K562 (cell line): ENCODE measurements around the gene IGF1R. TPM values are rescaled to one million over a fixed set of nuclear protein-coding genes. Genes with fewer than 3 reads are reported as not detected.

Source experiments
- ATAC-seq: fragments of 200-7000 bp; cut with Tn5 transposase; 3 replicates; pipeline ENCODE4 v1.9.1; 2020; ENCODE audit warnings: moderate library complexity
- BruUV-seq: library from RNA; stranded (reverse); fragments of 400-500 nt; replicated peaks from 2 replicates; lab custom pipeline; 2021; lab: Mats Ljungman, UMichigan
- CTCF ChIA-PET: fragments of 300-600 bp; formaldehyde crosslinking; extraction: SDS; loops from one replicate; lab custom pipeline; 2021; ENCODE audit warnings: low intra/inter-chr PET ratio; lab: Yijun Ruan, JAX
- POLR2A ChIA-PET: fragments of 300-600, 350-650 bp; sonication (Branson Sonifier 250); formaldehyde crosslinking; extraction: SDS; loops from one replicate; lab custom pipeline; 2021; ENCODE audit warnings: antibody characterized with exemption, inconsistent platforms; lab: Yijun Ruan, JAX
- DNase-seq, 4 experiments: peaks; one replicate each; pipeline versions ENCODE4 v3.0.0 to v3.0.0-alpha.2; 2011 to 2018; ENCODE audit warnings: low spot score in 3 of 4, mixed read lengths in 3 of 4; ENCODE audit errors: extremely low read depth in 1 of 4
- FAIRE-seq: peaks from 2 replicates; lab custom pipeline; 2011; peaks lifted over from hg19 to GRCh38; lab: Jason Lieb, UNC
- H2AFZ ChIP-seq: 2 replicates; pipeline ENCODE4 v1.6.0; 2011; ENCODE audit warnings: low read depth, low read length, control low read depth, inconsistent platforms
- H3K27ac ChIP-seq: fragments of 200-600 bp; 3 replicates; pipeline ENCODE4 v1.8.0; 2011; ENCODE audit warnings: low read depth, mild to moderate bottlenecking, control low read depth, inconsistent platforms, low read length, moderate library complexity, mixed read lengths; ENCODE audit errors: extremely low read depth
- H3K27me3 ChIP-seq, 2 experiments: fragments of 300-600 bp in 1 of 2; 2 replicates in 1 of 2; 3 replicates in 1 of 2; pipeline versions ENCODE4 v1.6.0 to v1.8.0; 2011; ENCODE audit warnings: inconsistent platforms in 2 of 2, low read length in 2 of 2, mild to moderate bottlenecking in 1 of 2, mixed read lengths in 1 of 2, moderate library complexity in 1 of 2; ENCODE audit not compliant: control insufficient read depth in 2 of 2, insufficient read depth in 2 of 2
- H3K36me3 ChIP-seq: fragments of 300-600 bp; 3 replicates; pipeline ENCODE4 v1.8.0; 2011; ENCODE audit warnings: mild to moderate bottlenecking, low read length, inconsistent platforms; ENCODE audit not compliant: control insufficient read depth, insufficient read depth
- H3K4me1 ChIP-seq, 2 experiments: fragments of 200-600 bp in 1 of 2; replicated peaks in 1 of 2; 2 replicates in 1 of 2; 3 replicates in 1 of 2; pipeline versions ENCODE4 v1.5.1 to v1.8.0; 2011; ENCODE audit warnings: inconsistent platforms in 2 of 2, low read length in 2 of 2, mild to moderate bottlenecking in 1 of 2, mixed read lengths in 1 of 2, moderate library complexity in 1 of 2; ENCODE audit not compliant: control insufficient read depth in 2 of 2, insufficient read depth in 2 of 2
- H3K4me2 ChIP-seq: 2 replicates; pipeline ENCODE4 v1.6.1; 2011; ENCODE audit warnings: low read length, control low read depth, inconsistent platforms, mixed read lengths; ENCODE audit not compliant: insufficient read depth
- H3K4me3 ChIP-seq: fragments of 200-600 bp; sonication (generic), shearing (Covaris generic); 2 replicates; pipeline ENCODE4 v1.5.1; 2016; ENCODE audit warnings: control low read depth, inconsistent platforms
- H3K79me2 ChIP-seq: fragments of 200-600 bp; 3 replicates; pipeline ENCODE4 v1.8.0; 2011; ENCODE audit warnings: low read length, inconsistent platforms; ENCODE audit not compliant: control insufficient read depth, insufficient read depth
- H3K9ac ChIP-seq, 2 experiments: 2 replicates each; pipeline versions ENCODE4 v1.6.0 to v1.6.1; 2011; ENCODE audit warnings: low read depth in 2 of 2, low read length in 2 of 2, control low read depth in 1 of 2, inconsistent platforms in 1 of 2, mild to moderate bottlenecking in 1 of 2, mixed read lengths in 1 of 2; ENCODE audit not compliant: insufficient read depth in 1 of 2
- H3K9me1 ChIP-seq: one replicate; pipeline ENCODE4 v1.6.0; 2011; ENCODE audit warnings: inconsistent platforms, mild to moderate bottlenecking, low read length, moderate library complexity; ENCODE audit not compliant: control insufficient read depth, insufficient read depth
- H3K9me3 ChIP-seq: replicated peaks from 2 replicates; pipeline ENCODE4 v1.5.1; 2011; ENCODE audit warnings: low read depth, low read length, inconsistent platforms; ENCODE audit not compliant: control insufficient read depth, insufficient read depth
- H4K20me1 ChIP-seq: replicated peaks from 2 replicates; pipeline ENCODE4 v1.6.1; 2011; ENCODE audit warnings: low read length, inconsistent platforms, mixed read lengths; ENCODE audit not compliant: control insufficient read depth, insufficient read depth
- CREB3 ChIP-seq: fragments of 450-650 bp; conservative IDR thresholded peaks from 2 replicates; pipeline ENCODE4 v1.6.1; 2016; ENCODE audit warnings: missing genetic modification characterization, low read depth, mild to moderate bottlenecking, missing compliant biosample characterization, moderate library complexity
- JUNB ChIP-seq: fragments of 450-650 bp; formaldehyde crosslinking; conservative IDR thresholded peaks from 2 replicates; pipeline ENCODE4 v1.4.0; 2020; ENCODE audit warnings: mild to moderate bottlenecking
- MIER1 ChIP-seq: fragments of 450-650 bp; IDR thresholded peaks from 2 replicates; pipeline ENCODE4 v1.6.1; 2016; ENCODE audit warnings: antibody characterized with exemption, mild to moderate bottlenecking, low read depth
- NFYB ChIP-seq: IDR thresholded peaks from 2 replicates; pipeline ENCODE4 v1.6.1; 2011; ENCODE audit warnings: mild to moderate bottlenecking, moderate library complexity; ENCODE audit not compliant: insufficient read length; ENCODE audit errors: extremely low read depth
- SMAD2 ChIP-seq: fragments of 150-350 bp; IDR thresholded peaks from 2 replicates; pipeline ENCODE4 v1.6.1; 2014; ENCODE audit warnings: low read depth, mild to moderate bottlenecking, low read length
- SNIP1 ChIP-seq: fragments of 450-650 bp; IDR thresholded peaks from 2 replicates; pipeline ENCODE4 v1.7.1; 2017; ENCODE audit warnings: low read depth, mild to moderate bottlenecking
- TAF15 ChIP-seq: fragments of 200-400 bp; formaldehyde crosslinking; IDR thresholded peaks from 2 replicates; pipeline ENCODE4 v1.6.1; 2017; ENCODE audit warnings: mild to moderate bottlenecking, low read depth, low read length, moderate library complexity
- WGBS: fragments of 100-300 bp; shearing (Covaris generic); methylation state at CpG from one replicate; pipeline ENCODE4 v1.1.6; 2016; ENCODE audit warnings: low coverage, mixed read lengths; ENCODE audit not compliant: insufficient coverage; ENCODE audit errors: missing lambda C conversion rate; 5-methylcytosine and 5-hydroxymethylcytosine counted together
- in situ Hi-C: fragments of 300-500 bp; cut with MboI; formaldehyde crosslinking; loops from 4 replicates; pipeline ENCODE4 v1.15.0; 2018; ENCODE audit warnings: inconsistent platforms, mixed read lengths
- intact Hi-C: fragments of 100-400 bp; cut with micrococcal nuclease; formaldehyde crosslinking; loops from 2 replicates; pipeline ENCODE4 v1.14.2; 2022
- polyA plus RNA-seq, 8 experiments: library from polyadenylated mRNA; depleted of rRNA in 4 of 8; stranded (reverse) in 5 of 8; unstranded in 3 of 8; fragments of >200 nt; fragmentation: Nextera tagmentation in 2 of 8; fragmentation: Illumina TruSeq in 1 of 8; extraction: Ambion mirVana in 2 of 8; extraction: Trizol in 1 of 8; gene quantifications; 2 replicates each; pipeline versions ENCODE4 v1.2.1 to v1.2.3, GENCODE V29; 2011 to 2014; ENCODE audit warnings: inconsistent platforms in 1 of 8, missing spikeins in 1 of 8
- total RNA-seq, 7 experiments: library from RNA; depleted of rRNA in 6 of 7; stranded (reverse); fragments of >200 nt in 6 of 7; fragmentation: Illumina TruSeq in 2 of 7; extraction: Trizol in 2 of 7; gene quantifications; 2 replicates each; pipeline versions ENCODE4 v1.2.1 to v1.2.3, GENCODE V29; 2011 to 2021; ENCODE audit warnings: low replicate concordance in 1 of 7

The IGF1R gene
- total and polyA plus RNA-seq, 9 of the 15 experiments (the other 6 are each of a cell fraction or from before 2014, with no cell fraction given), result 0.35 to 8.0 (median 1.6) TPM

- TF ChIP-seq CREB3 (tag) (no peak), MIER1 (no peak)
- TF ChIP-seq, all 486 proteins: peak for 0
These were observed 19.3 kb downstream of the IGF1R start (continued) for GRCh38 chr15:98667521-98668179.

- Histone ChIP-seq H3K4me1 (no peaks in the 10 kb centered on the region), H2AFZ (no peak overlapping the region)
- DNase-seq, result no peak
- TF ChIP-seq SMAD2 (no peak), NFYB (no peak), JUNB (CRISPR knock-in tag) (no peak), SNIP1 (no peak), TAF15 (no peak)
- TF ChIP-seq, all 486 proteins: peak for 0
- 5% methylated on average over 10 of the region's 10 CpGs for WGBS
- intact Hi-C loops (no loop called here), in situ Hi-C loops (no loop called here)
- ChIA-PET CTCF (no interaction called here), POLR2A (no interaction called here)
- ATAC-seq (no peak), FAIRE-seq (no peak)
- no peak overlapping the region for H3K27ac ChIP-seq
- H3K9me1 ChIP-seq, result no peaks in the 10 kb centered on the region
- no peak overlapping the region for H3K9ac ChIP-seq
- H3K79me2 ChIP-seq, result no peaks in the 10 kb centered on the region
- H4K20me1 ChIP-seq, result peaks cover 27% of the 10 kb centered on the region
- no peak overlapping the region for H3K4me3 ChIP-seq
- no TSS peak for BruUV-seq
- no peaks in the 10 kb centered on the region for H3K36me3 ChIP-seq
- peaks cover 4 to 37% of the 10 kb centered on the region in 2 experiments for H3K27me3 ChIP-seq
- no peak overlapping the region for H3K4me2 ChIP-seq
- no peaks in the 10 kb centered on the region for H3K9me3 ChIP-seq
These were observed 20.4 kb downstream of the IGF1R start for GRCh38 chr15:98668566-98669308.
